Glutamatergic neuron (in vitro differentiated cells): ENCODE measurements around the gene TARBP2. TPM values are rescaled to one million over a fixed set of nuclear protein-coding genes. Genes with fewer than 3 reads are reported as not detected.

Source experiments
- DNase-seq: peaks from one replicate; pipeline ENCODE4 v3.0.0; 2022
- H3K27ac Mint-ChIP-seq: one replicate; pipeline ENCODE4 v1.8.0; 2020; ENCODE audit warnings: mild to moderate bottlenecking, mixed read lengths, inconsistent platforms; ENCODE audit not compliant: unreplicated experiment
- H3K27me3 Mint-ChIP-seq: one replicate; pipeline ENCODE4 v1.8.0; 2020; ENCODE audit warnings: mild to moderate bottlenecking, moderate library complexity, mixed read lengths, inconsistent platforms; ENCODE audit not compliant: unreplicated experiment
- H3K36me3 Mint-ChIP-seq: one replicate; pipeline ENCODE4 v1.8.0; 2020; ENCODE audit warnings: mild to moderate bottlenecking, mixed read lengths, inconsistent platforms; ENCODE audit not compliant: unreplicated experiment
- H3K4me1 Mint-ChIP-seq: one replicate; pipeline ENCODE4 v1.8.0; 2020; ENCODE audit warnings: mild to moderate bottlenecking, low read depth, mixed read lengths, inconsistent platforms; ENCODE audit not compliant: unreplicated experiment
- H3K4me3 Mint-ChIP-seq: one replicate; pipeline ENCODE4 v1.8.0; 2020; ENCODE audit warnings: mild to moderate bottlenecking, mixed read lengths, inconsistent platforms; ENCODE audit not compliant: unreplicated experiment
- H3K9me3 Mint-ChIP-seq: one replicate; pipeline ENCODE4 v1.8.0; 2020; ENCODE audit warnings: mild to moderate bottlenecking, moderate library complexity, mixed read lengths, inconsistent platforms; ENCODE audit not compliant: unreplicated experiment
- CTCF ChIP-seq: fragments of 200-600 bp; sonication (generic); IDR thresholded peaks from one replicate; pipeline ENCODE4 v1.5.0; 2021; ENCODE audit not compliant: partially characterized antibody, unreplicated experiment
- total RNA-seq: library from RNA; stranded (reverse); fragmentation: NEBNext Ultra II Directional; extraction: Animal tissue kit (Norgen Biotek cat#: 25700); gene quantifications from one replicate; pipeline ENCODE4 v1.2.1, GENCODE V29; 2021; ENCODE audit not compliant: unreplicated experiment

TARBP2 gene
- total RNA-seq, 1 donor from 2014 or later = 49.0 TPM

DNA sequence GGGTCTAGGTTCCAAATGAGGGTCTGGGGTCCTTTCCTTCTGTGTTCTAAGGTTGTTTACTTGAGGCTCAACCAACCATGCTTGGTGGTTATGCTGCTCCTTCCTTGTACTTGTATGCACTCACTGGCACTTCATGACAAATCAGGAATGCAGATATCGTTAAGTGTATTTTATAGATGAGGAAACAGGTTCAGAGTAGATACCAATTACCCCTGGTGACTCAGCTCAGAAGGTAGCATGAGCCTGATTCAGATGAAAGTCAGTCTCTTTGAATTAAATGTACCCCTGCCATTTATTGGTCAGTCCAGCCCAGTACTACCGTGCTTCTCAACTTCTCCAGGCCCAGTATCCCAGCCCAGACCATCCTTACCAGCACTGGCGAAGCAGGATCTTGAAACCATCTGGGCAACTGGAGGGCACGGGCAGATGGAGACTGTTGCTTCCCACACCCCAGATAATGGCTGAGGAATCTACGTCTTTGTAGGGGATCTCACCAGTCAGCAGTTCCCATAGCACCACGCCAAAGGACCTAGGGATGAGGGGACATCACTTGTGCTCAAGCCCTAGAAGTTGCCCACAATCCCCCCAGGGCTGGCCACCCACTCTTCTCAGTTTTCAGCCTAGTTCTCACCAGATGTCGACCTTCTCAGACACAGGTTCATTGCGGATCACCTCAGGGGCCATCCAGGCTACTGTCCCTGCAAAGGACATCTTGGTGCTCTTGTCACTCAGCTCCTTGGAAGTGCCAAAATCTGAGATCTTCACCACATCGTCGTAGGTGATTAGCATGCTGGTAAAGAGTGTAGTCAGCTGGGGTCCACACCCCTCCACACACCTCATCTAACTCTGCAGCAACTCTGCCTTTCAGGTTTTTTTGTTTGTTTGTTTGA is 16.2 kb upstream of the TARBP2 start:
- H3K4me1 Mint-ChIP-seq = peaks cover 2% of the 10 kb centered on the region
- peak overlapping the region; percentile 12 for H3K27ac Mint-ChIP-seq
- H3K4me3 Mint-ChIP-seq = no peak overlapping the region
- TF ChIP-seq CTCF = no peak
- DNase-seq = no peak
- peaks cover 9% of the 10 kb centered on the region for H3K9me3 Mint-ChIP-seq
- peaks cover 7% of the 10 kb centered on the region for H3K27me3 Mint-ChIP-seq
- peaks cover 4% of the 10 kb centered on the region for H3K36me3 Mint-ChIP-seq

DNA sequence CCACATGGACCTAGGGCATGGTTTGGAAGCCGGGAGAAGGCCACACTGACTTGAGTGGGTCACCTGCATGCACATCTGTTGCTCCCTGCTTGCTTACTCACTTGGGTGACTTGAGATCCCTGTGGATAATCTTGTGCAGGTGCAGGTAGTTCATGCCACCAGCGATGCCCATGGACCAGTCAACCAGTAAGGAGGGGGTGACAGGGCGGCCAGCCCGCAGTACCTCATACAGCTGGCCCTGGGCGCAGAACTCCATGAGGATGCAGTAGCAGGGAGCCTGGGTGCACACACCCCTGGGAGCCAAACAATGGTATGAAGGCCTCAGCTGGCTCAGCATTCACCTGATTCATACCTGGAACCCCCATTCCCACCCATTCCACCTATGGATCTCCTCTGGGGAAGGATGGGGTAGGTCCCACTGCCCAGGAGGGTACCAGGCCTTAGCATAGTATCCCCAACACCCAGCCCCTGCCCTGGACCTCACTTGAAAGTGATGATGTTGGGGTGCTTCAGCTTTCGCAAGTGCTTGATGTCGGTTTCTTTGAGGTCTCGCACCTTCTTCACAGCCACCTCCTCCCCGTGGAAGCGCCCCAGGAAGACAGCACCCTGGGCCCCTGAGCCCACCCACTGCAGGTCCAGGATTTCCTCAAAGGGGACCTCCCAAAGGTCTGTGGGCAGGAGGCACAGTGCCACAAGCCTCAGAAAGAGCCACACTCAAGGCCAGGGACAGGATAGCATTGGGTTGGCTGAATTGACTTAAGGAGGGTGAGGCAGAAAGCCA is 14.9 kb upstream of the TARBP2 start:
- no peak for TF ChIP-seq CTCF
- H3K4me3 Mint-ChIP-seq = no peak overlapping the region
- H3K27me3 Mint-ChIP-seq = peaks cover 6% of the 10 kb centered on the region
- peaks cover 2% of the 10 kb centered on the region for H3K4me1 Mint-ChIP-seq
- H3K36me3 Mint-ChIP-seq = peaks cover 4% of the 10 kb centered on the region
- no peak for DNase-seq
- no peak overlapping the region for H3K27ac Mint-ChIP-seq
- H3K9me3 Mint-ChIP-seq = peaks cover 9% of the 10 kb centered on the region

DNA sequence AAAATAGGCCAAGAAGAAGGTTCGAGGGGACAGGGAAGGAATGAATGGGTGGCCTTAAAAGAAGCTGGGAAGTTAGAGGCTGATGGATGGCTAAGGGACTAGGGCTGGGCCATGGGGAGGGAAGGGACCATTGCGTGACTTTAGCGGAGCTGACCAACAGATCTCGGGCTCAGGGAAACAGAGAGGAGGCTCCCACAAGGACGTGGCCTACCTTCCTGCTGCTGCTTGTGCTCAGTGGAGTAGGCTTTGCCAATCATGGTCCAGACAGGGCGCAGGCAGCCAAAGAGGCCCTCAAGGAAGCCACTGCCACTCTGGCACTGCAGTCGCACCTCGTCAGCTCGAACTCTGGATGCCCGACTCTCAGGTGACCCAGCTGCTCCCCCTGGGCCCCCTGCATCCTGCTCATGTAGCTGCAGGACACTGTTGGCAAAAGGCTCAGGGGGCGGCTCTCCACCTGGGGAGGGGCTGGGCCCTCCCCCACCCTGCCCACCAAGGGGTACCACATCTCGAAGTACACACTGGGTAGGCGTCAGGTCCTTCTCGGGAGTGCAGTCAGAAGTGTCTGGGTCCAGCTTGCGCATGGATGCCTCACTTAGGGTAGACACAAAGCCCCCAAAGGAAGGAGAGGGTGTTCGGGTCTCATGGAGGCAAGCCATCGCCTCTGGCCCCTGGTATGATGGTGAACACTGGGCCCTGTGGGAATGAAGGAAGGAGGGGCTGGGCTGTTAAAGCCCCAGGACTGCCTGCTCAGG is 14.2 kb upstream of the TARBP2 start:
- TF ChIP-seq CTCF = no peak
- no peak for DNase-seq

DNA sequence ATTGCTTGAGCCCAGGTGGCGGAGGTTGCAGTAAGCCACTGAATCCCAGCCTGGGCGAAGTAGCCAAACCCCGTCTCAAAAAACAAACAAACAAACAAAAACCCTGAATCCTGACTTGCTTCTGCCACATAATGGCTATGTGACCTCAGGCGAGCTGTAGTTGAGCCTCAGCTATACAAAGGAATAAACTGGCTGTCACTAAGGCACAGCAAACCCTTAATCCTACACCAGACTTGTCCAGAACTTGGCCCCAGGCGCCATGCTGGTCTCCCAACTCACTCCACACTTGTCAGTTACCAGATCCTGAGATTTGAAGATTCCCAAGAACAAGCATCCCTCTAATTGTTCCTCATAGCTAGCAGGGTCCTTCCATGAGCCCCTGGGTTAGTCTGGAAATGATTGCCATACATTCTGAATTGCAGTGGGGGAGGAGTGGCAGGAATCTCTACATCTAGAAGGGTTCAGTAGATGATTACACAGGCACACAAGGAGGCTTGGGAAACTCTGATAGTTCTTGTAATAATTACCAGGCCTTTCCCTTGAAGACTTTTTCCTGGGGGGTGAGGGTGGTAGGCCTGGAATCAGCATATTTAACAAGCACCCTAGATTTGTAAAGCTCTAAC is 11.7 kb upstream of the TARBP2 start:
- Mint-ChIP-seq H3K4me1 (peaks cover 20% of the 10 kb centered on the region), H3K9me3 (peaks cover 7% of the 10 kb centered on the region), H3K36me3 (no peaks in the 10 kb centered on the region), H3K27ac (peak overlapping the region; percentile 38), H3K27me3 (peaks cover 5% of the 10 kb centered on the region), H3K4me3 (no peak overlapping the region)
- no peak for DNase-seq
- no peak for TF ChIP-seq CTCF

More for the DNA sequence above, 14.2 kb upstream of the TARBP2 start:
- Mint-ChIP-seq H3K27ac (no peak overlapping the region), H3K27me3 (peaks cover 4% of the 10 kb centered on the region), H3K4me1 (peaks cover 4% of the 10 kb centered on the region), H3K36me3 (peaks cover 4% of the 10 kb centered on the region), H3K4me3 (no peak overlapping the region), H3K9me3 (peaks cover 9% of the 10 kb centered on the region)
